B cell (primary cell): ENCODE measurements around the gene MCM6. TPM values are rescaled to one million over a fixed set of nuclear protein-coding genes. Genes with fewer than 3 reads are reported as not detected.

Experiments
- ATAC-seq: fragments of 200-7000 bp; cut with Tn5 transposase; one replicate; pipeline ENCODE4 v1.10.0; 2021; ENCODE audit warnings: low read depth, mild to moderate bottlenecking, moderate number of reproducible peaks, moderate library complexity
- CTCF ChIA-PET: fragments of 350-600 bp; sonication (Branson Sonifier 250); formaldehyde crosslinking; loops from one replicate; lab custom pipeline; 2021; ENCODE audit warnings: antibody characterized with exemption, inconsistent platforms; lab: Charles Lee
- POLR2A ChIA-PET: fragments of 350-600 bp; sonication (Branson Sonifier 250); formaldehyde crosslinking; loops from one replicate; lab custom pipeline; 2021; ENCODE audit warnings: antibody characterized with exemption; lab: Charles Lee
- DNase-seq: peaks from one replicate; pipeline ENCODE4 v3.0.0; 2013
- H2AFZ ChIP-seq: 2 replicates; pipeline ENCODE4 v1.6.1; 2012; ENCODE audit warnings: mild to moderate bottlenecking, low read depth, low read length; ENCODE audit not compliant: insufficient read depth, poor library complexity, severe bottlenecking
- H3K27ac ChIP-seq, 2 donors: 1 replicate in 1 of 2; 2 replicates in 1 of 2; pipeline ENCODE4 v1.5.1; 2012 to 2013; ENCODE audit warnings: low read length in 2 of 2, mild to moderate bottlenecking in 2 of 2, moderate library complexity in 1 of 2
- H3K27me3 ChIP-seq, 4 experiments: fragments of 200-600 bp in 1 of 4; sonication (generic) in 1 of 4; replicated peaks in 1 of 4; 1 replicate in 2 of 4; 2 replicates in 2 of 4; pipeline versions ENCODE4 v1.6.1 to v1.7.0; 2013 to 2016; ENCODE audit warnings: low read length in 3 of 4, mild to moderate bottlenecking in 2 of 4, mixed read lengths in 1 of 4, moderate library complexity in 1 of 4; ENCODE audit not compliant: insufficient read depth in 4 of 4, control insufficient read depth in 3 of 4; ENCODE audit errors: control extremely low read depth in 1 of 4
- H3K36me3 ChIP-seq, 2 experiments: replicated peaks in 1 of 2; 1 replicate in 1 of 2; 2 replicates in 1 of 2; pipeline versions ENCODE4 v1.6.1 to v1.7.1; 2013; ENCODE audit warnings: low read length in 1 of 2; ENCODE audit not compliant: insufficient read depth in 2 of 2, control insufficient read depth in 1 of 2; ENCODE audit errors: control extremely low read depth in 1 of 2, extremely low read depth in 1 of 2
- H3K4me1 ChIP-seq, 2 donors: fragments of 200-600 bp in 1 of 2; sonication (generic) in 1 of 2; 1 replicate in 1 of 2; 2 replicates in 1 of 2; pipeline versions ENCODE4 v1.5.1 to v1.6.1; 2013 to 2017; ENCODE audit warnings: low read length in 2 of 2; ENCODE audit not compliant: control insufficient read depth in 2 of 2, insufficient read depth in 2 of 2
- H3K4me2 ChIP-seq: replicated peaks from 2 replicates; pipeline ENCODE3; 2012; ENCODE audit warnings: mild to moderate bottlenecking, low read depth, low read length; ENCODE audit not compliant: poor library complexity, severe bottlenecking
- H3K4me3 ChIP-seq, 5 experiments: fragments of 200-600 bp in 1 of 5; sonication (generic) in 1 of 5; 1 replicate in 3 of 5; 2 replicates in 2 of 5; pipeline versions ENCODE4 v1.5.1 to v1.7.0; 2011 to 2016; ENCODE audit warnings: low read length in 4 of 5, mild to moderate bottlenecking in 4 of 5, low read depth in 2 of 5, control low read depth in 1 of 5, moderate library complexity in 1 of 5; ENCODE audit not compliant: insufficient read depth in 1 of 5; ENCODE audit errors: control extremely low read depth in 1 of 5, extremely low read depth in 1 of 5
- H3K79me2 ChIP-seq: fragments of 200-600 bp; sonication (generic); one replicate; pipeline ENCODE4 v1.6.0; 2016; ENCODE audit warnings: low read length; ENCODE audit not compliant: control insufficient read depth, insufficient read depth
- H3K9ac ChIP-seq: fragments of 200-600 bp; sonication (generic); 2 replicates; pipeline ENCODE4 v1.6.1; 2017; ENCODE audit warnings: mild to moderate bottlenecking, low read length, moderate library complexity
- H3K9me3 ChIP-seq, 3 donors: one replicate each; pipeline versions ENCODE4 v1.6.1 to v1.7.1; 2013; ENCODE audit warnings: low read length in 2 of 3; ENCODE audit not compliant: control insufficient read depth in 2 of 3, insufficient read depth in 1 of 3; ENCODE audit errors: control extremely low read depth in 1 of 3
- H4K20me1 ChIP-seq: 2 replicates; pipeline ENCODE4 v1.6.0; 2012; ENCODE audit warnings: mild to moderate bottlenecking, low read length; ENCODE audit not compliant: insufficient read depth, control insufficient read depth, poor library complexity, severe bottlenecking
- H3K27ac Mint-ChIP-seq: one replicate; pipeline ENCODE4 v1.8.0; 2021; ENCODE audit warnings: mixed read lengths
- H3K27me3 Mint-ChIP-seq: one replicate; pipeline ENCODE4 v1.8.0; 2021; ENCODE audit warnings: mixed read lengths
- H3K4me1 Mint-ChIP-seq: one replicate; pipeline ENCODE4 v1.8.0; 2021; ENCODE audit warnings: mixed read lengths
- H3K4me3 Mint-ChIP-seq: one replicate; pipeline ENCODE4 v1.8.0; 2021; ENCODE audit warnings: mixed read lengths
- H3K9me3 Mint-ChIP-seq: one replicate; pipeline ENCODE4 v1.8.0; 2022; ENCODE audit warnings: mixed read lengths; ENCODE audit not compliant: insufficient read depth
- CTCF ChIP-seq: fragments of 200-600 bp; IDR thresholded peaks from one replicate; pipeline ENCODE4 v1.8.0; 2022; ENCODE audit warnings: antibody characterized with exemption, mild to moderate bottlenecking
- EZH2 ChIP-seq: IDR thresholded peaks from 2 replicates; pipeline ENCODE4 v1.6.1; 2012; ENCODE audit warnings: borderline replicate concordance, low read depth, mild to moderate bottlenecking, moderate library complexity, low read length; ENCODE audit not compliant: insufficient read depth, poor library complexity, severe bottlenecking
- WGBS: methylation state at CpG from one replicate; pipeline ENCODE4 v1.1.5; 2013; ENCODE audit warnings: missing lambda C conversion rate; ENCODE audit not compliant: insufficient coverage; 5-methylcytosine and 5-hydroxymethylcytosine counted together
- intact Hi-C: fragments of 100-400 bp; cut with micrococcal nuclease; formaldehyde crosslinking; loops from one replicate; pipeline ENCODE4 v1.10.0; 2022
- polyA plus RNA-seq: library from polyadenylated mRNA; depleted of rRNA; stranded (reverse); fragments of >200 nt; gene quantifications from 2 replicates; pipeline ENCODE4 v1.2.3, GENCODE V29; 2012
- total RNA-seq, 2 donors: library from RNA; stranded (reverse); fragments of 120-200 nt in 1 of 2; gene quantifications; 1 replicate in 1 of 2; 2 replicates in 1 of 2; pipeline versions ENCODE4 v1.2.3 to v1.2.4, GENCODE V29; 2013 to 2022

The MCM6 gene
- total and polyA plus RNA-seq, 2 donors (not counting 1 experiment from before 2014, with no cell fraction given), result 2.3 to 30.0 TPM

GRCh38 chr2:135874777-135875365, 1.4 kb downstream of the MCM6 start:
- H3K36me3 ChIP-seq, result peaks cover 0 to 3% of the 10 kb centered on the region in 2 experiments
- no peaks in the 10 kb centered on the region for H3K9me3 ChIP-seq
- intact Hi-C loops, result loop anchor here (1.0 kb wide), 1 partner anchor 344 kb away; the partner anchor contains the start of genes R3HDM1 and ZRANB3
- peak overlapping the region; percentile 90 for H2AFZ ChIP-seq
- 82% methylated on average over 7 of the region's 19 CpGs for WGBS
- CTCF ChIA-PET, result interaction anchor here (1.4 kb wide), 1 partner anchor 40 kb away, joined by 3 read pairs; no protein-coding TSS in a partner anchor
- Mint-ChIP-seq H3K4me3 (peak overlapping the region; percentile 95), H3K27me3 (no peaks in the 10 kb centered on the region), H3K9me3 (no peaks in the 10 kb centered on the region), H3K4me1 (peaks cover 24% of the 10 kb centered on the region), H3K27ac (peak overlapping the region; percentile 2)
- peak overlapping the region; percentile 94 for H3K4me2 ChIP-seq
- no peak overlapping the region for H3K27ac ChIP-seq
- ATAC-seq, result no peak
- POLR2A ChIA-PET, result interaction anchor here (0.5 kb wide), 1 partner anchor 371 kb away, joined by 9 read pairs; no protein-coding TSS in a partner anchor
- TF ChIP-seq CTCF (no peak), EZH2 (no peak)
- no peaks in the 10 kb centered on the region for H3K79me2 ChIP-seq
- peak; percentile 13 for DNase-seq
- H3K9ac ChIP-seq, result no peak overlapping the region
- H3K4me3 ChIP-seq, result peak overlapping the region in 1 of 5 experiments; percentile 77
- peaks cover 8 to 23% of the 10 kb centered on the region in 2 donors for H3K4me1 ChIP-seq
- H3K27me3 ChIP-seq, result no peaks in the 10 kb centered on the region
- no peaks in the 10 kb centered on the region for H4K20me1 ChIP-seq

- no peak for TF ChIP-seq EZH2
- no peak for TF ChIP-seq CTCF
- peaks cover 0 to 8% of the 10 kb centered on the region in 2 donors for H3K4me1 ChIP-seq
- H3K9me3 ChIP-seq, result no peaks in the 10 kb centered on the region
- H3K4me3 ChIP-seq, result no peak overlapping the region
- POLR2A ChIA-PET, result no interaction called here
- H3K4me2 ChIP-seq, result no peak overlapping the region
- Mint-ChIP-seq H3K9me3 (no peaks in the 10 kb centered on the region), H3K27me3 (no peaks in the 10 kb centered on the region), H3K4me3 (no peak overlapping the region), H3K4me1 (peaks cover 14% of the 10 kb centered on the region), H3K27ac (no peak overlapping the region)
- H4K20me1 ChIP-seq, result no peaks in the 10 kb centered on the region
- H3K36me3 ChIP-seq, result peaks cover 0 to 17% of the 10 kb centered on the region in 2 experiments
- no peak overlapping the region for H3K27ac ChIP-seq
- intact Hi-C loops, result no loop called here
- ATAC-seq (no peak), DNase-seq (no peak)
- no peaks in the 10 kb centered on the region for H3K27me3 ChIP-seq
- 67% methylated on average over 1 of the region's 1 CpG for WGBS
- H3K9ac ChIP-seq, result no peak overlapping the region
- H3K79me2 ChIP-seq, result no peaks in the 10 kb centered on the region
- no peak overlapping the region for H2AFZ ChIP-seq
- CTCF ChIA-PET, result no interaction called here
Measured at GRCh38 chr2:135870571-135870970, 5.7 kb downstream of the MCM6 start.
